HG03175 (cell line): Measurements from ENCODE around the gene CTU1.

Source experiments
- ATAC-seq: cut with Tn5 transposase; IDR thresholded peaks from one replicate; pipeline ENCODE4 v1.9.1; 2021; ENCODE audit warnings: mild to moderate bottlenecking, moderate library complexity; ENCODE audit not compliant: unreplicated experiment

CTU1 gene

DNA sequence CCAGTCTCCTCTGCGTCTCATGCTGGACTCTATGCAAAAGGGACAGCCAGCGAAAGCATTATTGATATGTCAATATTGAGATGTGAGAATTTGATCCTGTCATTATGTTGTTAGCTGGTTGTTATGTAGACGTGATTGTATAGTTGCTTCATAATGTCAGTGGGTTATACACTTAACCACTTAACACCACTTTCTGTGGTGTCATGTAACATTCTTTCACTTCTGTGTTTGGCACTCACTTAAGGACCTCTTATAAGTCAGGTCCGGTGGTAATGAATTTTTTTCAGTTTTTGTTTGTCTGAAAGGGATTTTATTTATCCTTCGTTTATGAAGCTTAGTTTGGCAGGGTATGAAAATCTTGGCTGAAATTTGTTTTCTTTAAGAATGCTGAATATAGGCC is 26.8 kb upstream of the CTU1 start:
- ATAC-seq: no peak

DNA sequence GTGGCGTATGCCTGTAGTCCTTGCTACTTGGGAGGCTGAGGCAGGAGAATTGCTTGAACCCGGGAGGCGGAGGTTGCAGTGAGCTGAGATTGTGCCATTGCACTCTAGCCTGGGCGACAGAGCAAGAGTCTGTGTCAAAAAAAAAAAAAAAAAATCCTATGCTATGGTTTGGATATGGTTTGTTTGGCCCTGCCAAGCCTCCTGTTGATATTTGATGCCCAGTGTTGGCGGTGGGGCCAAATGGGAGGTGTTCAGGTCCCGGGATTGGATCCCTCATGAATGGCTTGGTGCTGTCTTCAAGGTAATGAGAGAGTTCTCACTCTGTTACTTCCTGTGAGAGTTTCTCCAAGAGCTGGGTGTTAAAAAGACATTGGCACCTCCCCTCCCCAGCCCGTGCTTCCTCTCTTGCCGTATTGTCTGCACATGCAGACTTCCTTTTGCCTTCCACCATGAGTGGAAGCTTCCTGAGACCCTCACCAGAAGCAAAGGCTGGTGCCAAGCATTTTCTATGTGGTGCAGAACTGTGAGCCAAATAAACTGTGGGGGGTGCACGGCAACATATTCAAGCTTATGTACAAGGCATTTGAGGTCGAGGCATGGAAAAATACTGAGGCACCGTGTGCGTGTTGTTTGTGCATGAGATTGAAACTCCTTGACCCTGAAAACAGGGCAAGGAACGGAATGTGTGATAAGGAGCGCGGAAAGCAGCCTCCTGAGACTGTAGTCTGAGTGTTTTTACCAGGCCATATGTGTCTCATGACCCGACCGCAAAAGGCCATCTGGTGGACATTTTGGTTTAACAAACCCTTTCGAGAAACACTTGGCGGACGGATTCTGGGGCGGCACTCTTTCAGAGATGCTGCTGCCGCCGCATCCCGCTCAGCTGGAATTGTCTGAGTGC is 23.8 kb upstream of the CTU1 start:
- ATAC-seq: no peak

DNA sequence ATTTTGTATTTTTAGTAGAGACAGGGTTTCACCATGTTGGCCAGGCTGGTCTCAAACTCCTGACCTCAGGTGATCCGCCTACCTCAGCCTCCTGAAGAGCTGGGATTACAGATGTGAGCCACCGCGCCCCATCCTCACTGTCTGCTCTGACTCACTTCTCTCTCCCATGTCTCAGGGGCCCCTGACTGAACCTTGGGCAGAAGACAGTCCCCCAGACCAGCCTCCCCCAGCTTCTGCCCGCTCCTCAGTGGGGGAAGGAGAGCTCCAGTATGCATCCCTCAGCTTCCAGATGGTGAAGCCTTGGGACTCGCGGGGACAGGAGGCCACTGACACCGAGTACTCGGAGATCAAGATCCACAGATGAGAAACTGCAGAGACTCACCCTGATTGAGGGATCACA is 21.5 kb upstream of the CTU1 start:
- no peak for ATAC-seq

GRCh38 chr19:51128227-51128626 is 20.0 kb upstream of the CTU1 start:
- no peak for ATAC-seq

DNA sequence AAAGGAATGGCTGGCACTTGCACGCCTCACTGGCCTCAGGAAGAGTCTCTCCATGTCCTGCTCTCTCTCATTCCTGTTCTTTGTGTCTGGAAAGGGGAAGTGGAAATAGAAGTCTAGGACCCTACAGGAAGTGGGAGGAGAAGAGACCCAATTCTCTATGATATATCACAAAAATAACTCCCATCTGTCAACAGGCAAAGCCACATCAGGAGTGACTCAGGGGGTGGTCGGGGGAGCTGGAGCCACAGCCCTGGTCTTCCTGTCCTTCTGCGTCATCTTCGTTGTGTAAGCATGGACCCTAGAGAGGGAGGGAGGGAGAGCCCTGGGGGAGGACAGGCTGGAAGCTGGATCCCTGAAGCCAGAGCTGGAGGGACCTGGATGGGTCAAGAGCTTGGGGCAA is 19.5 kb upstream of the CTU1 start:
- no peak for ATAC-seq

GRCh38 chr19:51127032-51127431 is 18.8 kb upstream of the CTU1 start:
- ATAC-seq: no peak

DNA sequence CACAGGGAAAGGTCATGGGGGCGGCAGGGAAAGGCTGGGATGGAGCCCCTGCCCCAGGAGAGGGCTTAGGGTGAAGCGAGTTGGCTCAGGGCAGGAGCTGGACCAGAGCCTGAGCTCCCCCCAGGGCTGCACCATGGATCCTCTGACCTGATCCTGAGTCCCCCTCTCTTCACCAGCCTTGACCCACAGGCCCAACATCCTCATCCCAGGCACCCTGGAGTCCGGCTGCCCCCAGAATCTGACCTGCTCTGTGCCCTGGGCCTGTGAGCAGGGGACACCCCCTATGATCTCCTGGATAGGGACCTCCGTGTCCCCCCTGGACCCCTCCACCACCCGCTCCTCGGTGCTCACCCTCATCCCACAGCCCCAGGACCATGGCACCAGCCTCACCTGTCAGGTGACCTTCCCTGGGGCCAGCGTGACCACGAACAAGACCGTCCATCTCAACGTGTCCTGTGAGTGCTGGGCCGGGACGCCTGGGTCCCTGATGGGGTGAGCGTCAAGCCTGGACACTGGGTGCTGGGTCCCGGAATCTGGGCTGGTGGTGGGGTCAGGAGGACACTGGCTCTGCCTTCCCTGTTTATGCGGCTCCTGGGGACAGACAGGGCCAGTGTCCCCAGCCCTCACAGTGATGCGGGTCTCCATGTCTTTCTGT is 17.3 kb upstream of the CTU1 start:
- no peak for ATAC-seq

GRCh38 chr19:51124729-51125128 is 16.5 kb upstream of the CTU1 start, which contains the start of gene SIGLEC9:
Gene SIGLEC9, plus strand, starts transcription at chr19:51124906. Its CDS starts 69 bp downstream, at chr19:51124975.
- no peak for ATAC-seq

DNA sequence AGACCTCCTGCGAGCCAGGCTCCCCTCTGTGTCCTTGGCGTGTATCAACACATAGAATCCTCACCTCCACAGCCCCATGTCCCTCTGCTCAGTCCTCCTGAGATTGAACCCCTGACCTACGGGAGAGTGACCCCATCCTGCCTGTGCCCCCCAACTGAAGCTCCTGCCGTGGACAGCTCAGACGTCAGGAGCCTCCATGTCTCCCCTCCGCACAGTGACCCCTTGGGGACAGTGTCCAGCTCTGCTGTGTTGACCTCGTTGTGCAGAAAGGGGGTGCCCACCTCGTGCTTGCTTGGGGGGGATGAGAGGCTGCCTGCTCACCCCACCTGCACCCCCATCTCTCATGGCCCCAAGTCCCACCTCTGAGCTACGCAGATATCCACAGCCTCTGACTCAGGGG is 16.0 kb upstream of the CTU1 start:
- no peak for ATAC-seq

- ATAC-seq: no peak
Observed at GRCh38 chr19:51123802-51124201, 15.6 kb upstream of the CTU1 start.

GRCh38 chr19:51123381-51123800 is 15.2 kb upstream of the CTU1 start:
- ATAC-seq: no peak

GRCh38 chr19:51122112-51122981 is 14.1 kb upstream of the CTU1 start:
- ATAC-seq: no peak

DNA sequence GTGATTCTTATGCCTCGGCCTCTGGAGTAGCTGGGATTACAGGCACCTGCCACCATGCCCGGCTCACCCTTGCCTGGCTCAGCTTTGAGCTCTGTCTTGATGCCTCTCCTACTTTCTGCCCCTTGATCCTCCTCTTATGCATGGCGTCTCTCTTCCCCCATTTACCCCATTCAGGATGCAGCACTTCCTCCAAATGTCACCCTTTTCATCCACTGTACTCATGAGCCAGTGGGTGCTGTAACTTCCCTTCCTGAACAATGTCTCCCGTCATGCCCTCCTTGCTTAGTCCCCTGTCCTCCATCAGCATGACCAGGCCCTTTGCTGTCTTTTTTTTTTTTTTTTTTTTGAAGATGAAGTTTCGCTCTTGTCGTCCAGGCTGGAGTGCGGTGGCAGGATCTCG is 13.0 kb upstream of the CTU1 start:
- ATAC-seq: no peak

DNA sequence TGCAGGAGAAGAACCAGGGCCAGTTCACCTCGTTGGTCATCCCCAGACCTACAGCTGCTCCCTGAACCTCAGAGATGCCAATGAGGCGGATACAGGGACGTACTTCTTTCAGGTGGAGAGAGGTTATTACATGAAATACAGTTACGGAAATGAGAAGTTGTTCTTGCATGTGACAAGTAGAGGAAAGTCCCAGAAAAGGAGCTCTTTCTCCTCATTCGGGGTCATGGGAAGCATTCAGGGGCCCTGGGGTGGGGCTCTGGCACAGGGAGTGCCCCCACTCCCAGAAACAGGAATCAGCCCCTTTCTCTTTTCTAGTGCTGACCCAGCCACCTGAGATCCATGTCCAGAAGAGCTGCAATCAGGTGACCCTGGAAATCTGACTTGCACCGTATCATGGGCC is 12.0 kb upstream of the CTU1 start:
- no peak for ATAC-seq

- no peak for ATAC-seq
Observed at GRCh38 chr19:51119611-51120010, 11.4 kb upstream of the CTU1 start.

GRCh38 chr19:51119101-51119500 is 10.9 kb upstream of the CTU1 start:
- ATAC-seq: no peak

DNA sequence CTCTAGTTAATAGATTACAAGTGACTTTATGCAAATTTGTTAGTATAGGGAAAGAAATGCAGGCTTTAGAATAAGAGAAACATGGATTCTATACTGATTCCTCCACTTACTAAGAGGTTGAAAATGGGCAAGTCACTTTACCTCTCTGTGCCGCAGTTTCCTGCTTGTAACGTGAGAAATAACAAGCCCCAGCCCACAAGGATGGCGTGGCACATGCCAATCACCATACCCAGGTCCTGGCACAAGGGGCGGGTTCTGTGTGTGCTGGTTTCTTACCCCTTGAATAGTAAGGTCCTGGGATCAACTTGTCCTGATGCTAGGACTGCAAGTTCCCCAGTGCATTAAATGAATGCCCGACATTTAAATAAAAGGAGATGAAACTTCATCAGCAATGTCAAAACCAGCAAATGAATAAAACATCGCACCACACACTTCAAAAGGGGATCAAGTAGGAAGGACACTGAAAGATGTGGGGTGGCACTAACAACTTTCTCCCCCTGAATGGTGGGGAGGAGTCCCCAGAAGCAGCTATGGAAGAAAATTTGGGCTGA is 8.6 kb upstream of the CTU1 start:
- ATAC-seq: no peak

- no peak for ATAC-seq
Observed at GRCh38 chr19:51114087-51114729, 6.0 kb upstream of the CTU1 start.

GRCh38 chr19:51111606-51112005 is 3.4 kb upstream of the CTU1 start:
- no peak for ATAC-seq

DNA sequence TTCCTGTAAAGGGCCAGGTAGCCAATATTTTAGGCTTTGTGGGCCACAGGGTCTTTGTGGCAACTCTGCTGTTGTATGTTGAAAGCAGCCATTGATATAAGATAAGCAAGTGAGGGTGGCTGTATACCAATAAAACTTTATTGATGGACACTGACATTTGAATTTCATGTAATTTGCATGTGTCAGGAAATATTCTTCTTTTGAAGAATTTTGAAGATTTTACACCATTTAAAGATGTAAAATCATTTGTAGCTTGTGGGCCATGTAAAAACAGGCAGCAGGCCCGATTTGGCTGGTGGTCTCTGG is 2.4 kb upstream of the CTU1 start:
- no peak for ATAC-seq

GRCh38 chr19:51108805-51109146 is 567 bp upstream of the CTU1 start:
- ATAC-seq: peak; percentile 27
